H1 (cell line): Measurements from ENCODE around the gene DHPS. TPM values are rescaled to one million over a fixed set of nuclear protein-coding genes. Genes with fewer than 3 reads are reported as not detected.
"Not testable (repeated sequence)": the region's sequence is repeated elsewhere in the genome, so short reads cannot be mapped to it uniquely, and the experiment has no call there.

Experiments
- CTCF ChIA-PET: fragments of 300-600 bp; sonication (Branson Sonifier 250); formaldehyde crosslinking; loops from one replicate; lab custom pipeline; 2021; ENCODE audit not compliant: partially characterized antibody; lab: Charles Lee
- POLR2A ChIA-PET: fragments of 300-600 bp; sonication (Branson Sonifier 250); formaldehyde crosslinking; loops from one replicate; lab custom pipeline; 2021; ENCODE audit warnings: inconsistent platforms; ENCODE audit not compliant: partially characterized antibody; lab: Charles Lee
- DNase-seq, 2 experiments: peaks; one replicate each; pipeline versions ENCODE4 v3.0.0 to v3.0.0-alpha.2; 2010 to 2022; ENCODE audit warnings: low spot score in 2 of 2, low read depth in 1 of 2, mixed read lengths in 1 of 2
- FAIRE-seq: peaks from 2 replicates; lab custom pipeline; 2011; peaks lifted over from hg19 to GRCh38; lab: Jason Lieb, UNC
- H2AFZ ChIP-seq: 2 replicates; pipeline ENCODE4 v1.8.1; 2012; ENCODE audit warnings: low read length, inconsistent platforms
- H2AK5ac ChIP-seq: 2 replicates; pipeline ENCODE4 v1.6.1; 2013; ENCODE audit warnings: low read depth, low read length
- H2BK120ac ChIP-seq: replicated peaks from 2 replicates; pipeline ENCODE3; 2013; ENCODE audit warnings: low read depth, low read length, inconsistent platforms
- H2BK12ac ChIP-seq: 2 replicates; pipeline ENCODE4 v1.6.1; 2013; ENCODE audit warnings: low read depth, low read length
- H2BK15ac ChIP-seq: 2 replicates; pipeline ENCODE4 v1.6.1; 2013; ENCODE audit warnings: low read length
- H2BK20ac ChIP-seq: 2 replicates; pipeline ENCODE4 v1.6.1; 2013; ENCODE audit warnings: low read length
- H2BK5ac ChIP-seq: 2 replicates; pipeline ENCODE4 v1.6.1; 2013; ENCODE audit warnings: low read depth, low read length
- H3K14ac ChIP-seq: 2 replicates; pipeline ENCODE4 v1.6.1; 2013; ENCODE audit warnings: inconsistent platforms; ENCODE audit not compliant: insufficient read length
- H3K18ac ChIP-seq: 2 replicates; pipeline ENCODE4 v1.6.1; 2013; ENCODE audit warnings: low read length; ENCODE audit errors: extremely low read depth
- H3K23ac ChIP-seq: 2 replicates; pipeline ENCODE4 v1.6.1; 2013; ENCODE audit warnings: inconsistent platforms; ENCODE audit not compliant: insufficient read length
- H3K23me2 ChIP-seq: 2 replicates; pipeline ENCODE4 v1.6.1; 2013; ENCODE audit warnings: low read depth, low read length
- H3K27ac ChIP-seq: 2 replicates; pipeline ENCODE4 v1.6.1; 2011; ENCODE audit warnings: low read depth, low read length, inconsistent platforms
- H3K27me3 ChIP-seq, 4 experiments: replicated peaks in 1 of 4; 1 replicate in 1 of 4; 2 replicates in 3 of 4; pipeline versions ENCODE4 v1.6.1 to v1.8.1; 2011 to 2013; ENCODE audit warnings: low read length in 3 of 4, mild to moderate bottlenecking in 3 of 4, inconsistent platforms in 2 of 4, mixed read lengths in 2 of 4, moderate library complexity in 1 of 4; ENCODE audit not compliant: control insufficient read depth in 3 of 4, insufficient read depth in 3 of 4; ENCODE audit errors: extremely low read depth in 1 of 4
- H3K36me3 ChIP-seq, 4 experiments: 2 replicates each; pipeline versions ENCODE4 v1.6.1 to v1.8.1; 2011 to 2013; ENCODE audit warnings: mild to moderate bottlenecking in 4 of 4, low read length in 3 of 4, moderate library complexity in 2 of 4, control low read depth in 1 of 4, inconsistent platforms in 1 of 4; ENCODE audit not compliant: insufficient read depth in 4 of 4, control insufficient read depth in 2 of 4
- H3K4ac ChIP-seq: replicated peaks from 2 replicates; pipeline ENCODE3; 2013; ENCODE audit warnings: low read length, low read depth, mixed read lengths, inconsistent platforms; ENCODE audit not compliant: insufficient read length
- H3K4me1 ChIP-seq, 4 experiments: replicated peaks in 1 of 4; 1 replicate in 1 of 4; 2 replicates in 3 of 4; pipeline versions ENCODE4 v1.6.1 to v1.8.1; 2011 to 2013; ENCODE audit warnings: low read length in 3 of 4, inconsistent platforms in 2 of 4, mixed read lengths in 1 of 4; ENCODE audit not compliant: insufficient read depth in 4 of 4, control insufficient read depth in 3 of 4
- H3K4me2 ChIP-seq, 2 experiments: 2 replicates each; pipeline versions ENCODE4 v1.6.1 to v1.8.1; 2011 to 2013; ENCODE audit warnings: low read depth in 2 of 2, low read length in 2 of 2, control low read depth in 1 of 2, inconsistent platforms in 1 of 2, mild to moderate bottlenecking in 1 of 2; ENCODE audit not compliant: insufficient read depth in 1 of 2
- H3K4me3 ChIP-seq, 4 experiments: fragments of 200-600, 300-600 bp in 1 of 4; sonication (generic), shearing (Covaris generic), sonication (Bioruptor Twin) in 1 of 4; 2 replicates each; pipeline versions ENCODE4 v1.5.1 to v1.8.1; 2011 to 2016; ENCODE audit warnings: low read length in 4 of 4, low read depth in 3 of 4, control low read depth in 2 of 4, inconsistent platforms in 2 of 4, mild to moderate bottlenecking in 2 of 4, mixed read lengths in 1 of 4, moderate library complexity in 1 of 4; ENCODE audit not compliant: insufficient read depth in 2 of 4; ENCODE audit errors: extremely low read depth in 1 of 4
- H3K56ac ChIP-seq: replicated peaks from 2 replicates; pipeline ENCODE3; 2013; ENCODE audit warnings: low read depth, mild to moderate bottlenecking, mixed read lengths, low read length, inconsistent platforms; ENCODE audit not compliant: insufficient read length
- H3K79me1 ChIP-seq: 2 replicates; pipeline ENCODE4 v1.6.1; 2013; ENCODE audit warnings: low read depth, low read length, control low read depth
- H3K79me2 ChIP-seq, 2 experiments: 2 replicates each; pipeline versions ENCODE4 v1.6.1 to v1.8.1; 2012 to 2013; ENCODE audit warnings: low read length in 2 of 2, mild to moderate bottlenecking in 2 of 2, inconsistent platforms in 1 of 2; ENCODE audit not compliant: insufficient read depth in 2 of 2, control insufficient read depth in 1 of 2
- H3K9ac ChIP-seq, 4 experiments: replicated peaks in 1 of 4; 1 replicate in 1 of 4; 2 replicates in 3 of 4; pipeline versions ENCODE4 v1.6.1 to v1.8.1; 2011 to 2013; ENCODE audit warnings: low read depth in 3 of 4, low read length in 3 of 4, control low read depth in 2 of 4, mild to moderate bottlenecking in 2 of 4, moderate library complexity in 2 of 4, inconsistent platforms in 1 of 4; ENCODE audit errors: extremely low read depth in 1 of 4
- H3K9me3 ChIP-seq, 2 experiments: 2 replicates each; pipeline versions ENCODE4 v1.6.1 to v1.8.1; 2012 to 2013; ENCODE audit warnings: mild to moderate bottlenecking in 2 of 2, moderate library complexity in 2 of 2, control low read depth in 1 of 2, inconsistent platforms in 1 of 2, low read depth in 1 of 2, low read length in 1 of 2, mixed read lengths in 1 of 2; ENCODE audit not compliant: insufficient read depth in 2 of 2
- H4K20me1 ChIP-seq, 2 experiments: replicated peaks in 1 of 2; 2 replicates each; pipeline versions ENCODE3 to v1.8.1; 2011 to 2013; ENCODE audit warnings: inconsistent platforms in 2 of 2, low read length in 2 of 2, mild to moderate bottlenecking in 1 of 2; ENCODE audit not compliant: insufficient read depth in 2 of 2, control insufficient read depth in 1 of 2
- H4K5ac ChIP-seq: 2 replicates; pipeline ENCODE4 v1.6.1; 2013; ENCODE audit warnings: low read length, low read depth, mixed read lengths, inconsistent platforms; ENCODE audit not compliant: insufficient read length
- H4K8ac ChIP-seq: 2 replicates; pipeline ENCODE4 v1.8.0; 2013; ENCODE audit warnings: mild to moderate bottlenecking, moderate library complexity, low read length, inconsistent platforms; ENCODE audit not compliant: insufficient read depth; ENCODE audit errors: extremely low read depth
- H4K91ac ChIP-seq: replicated peaks from 2 replicates; pipeline ENCODE3; 2013; ENCODE audit warnings: low read length, mixed read lengths, inconsistent platforms; ENCODE audit not compliant: insufficient read length
- WGBS, 2 experiments: shearing (Covaris generic) in 1 of 2; methylation state at CpG; one replicate each; pipeline versions ENCODE4 v1.1.6 to v1.1.7; 2013 to 2015; ENCODE audit warnings: low lambda C conversion rate in 2 of 2, mixed read lengths in 2 of 2, inconsistent platforms in 1 of 2, low coverage in 1 of 2, missing lambda C conversion rate in 1 of 2; ENCODE audit not compliant: insufficient replicate concordance in 2 of 2, insufficient coverage in 1 of 2, insufficient read length in 1 of 2; ENCODE audit errors: extremely low coverage in 1 of 2, missing lambda C conversion rate in 1 of 2; 5-methylcytosine and 5-hydroxymethylcytosine counted together
- polyA plus RNA-seq, 7 experiments: library from polyadenylated mRNA; depleted of rRNA in 3 of 7; stranded (reverse) in 5 of 7; unstranded in 2 of 7; fragments of >200 nt in 5 of 7; fragments of 200-250 nt in 2 of 7; gene quantifications; 1 replicate in 5 of 7; 2 replicates in 1 of 7; 4 replicates in 1 of 7; pipeline versions ENCODE4 v1.2.1 to v1.2.3, GENCODE V29; 2011 to 2013; ENCODE audit warnings: missing spikeins in 2 of 7, mixed read lengths in 2 of 7
- total RNA-seq: library from RNA; stranded (reverse); fragmentation: NEBNext Ultra II Directional; extraction: Animal tissue kit (Norgen Biotek cat#: 25700); gene quantifications from 2 replicates; pipeline ENCODE4 v1.2.1, GENCODE V29; 2021

Gene DHPS
- total and polyA plus RNA-seq, 2 of the 8 experiments (the other 6 are each of a cell fraction or from before 2014, with no cell fraction given) = 86.6 to 99.6 TPM

- H2BK20ac ChIP-seq, H3K23me2 ChIP-seq, H3K9ac ChIP-seq, H3K27ac ChIP-seq, H2AK5ac ChIP-seq, H3K9me3 ChIP-seq, H3K23ac ChIP-seq, H3K79me1 ChIP-seq, H3K27me3 ChIP-seq, H2BK12ac ChIP-seq, H2AFZ ChIP-seq, DNase-seq, H4K8ac ChIP-seq, H2BK5ac ChIP-seq, H3K4me1 ChIP-seq, H3K18ac ChIP-seq, H3K4me3 ChIP-seq, H2BK120ac ChIP-seq, H3K14ac ChIP-seq, H3K4ac ChIP-seq, FAIRE-seq, H3K56ac ChIP-seq, H2BK15ac ChIP-seq, H4K91ac ChIP-seq, H3K4me2 ChIP-seq, H4K5ac ChIP-seq: not testable (repeated sequence)
- H4K20me1 ChIP-seq = peaks cover 9 to 23% of the 10 kb centered on the region in 2 experiments
- WGBS, 2 experiments = 94% methylated on average over 9 of the region's 9 CpGs; no CpG with 5 or more reads in 1 of the 2 experiments
- H3K79me2 ChIP-seq = peaks cover 0 to 19% of the 10 kb centered on the region in 2 experiments; a peak in 2 of 4 replicates
- H3K36me3 ChIP-seq = peaks cover 40 to 71% (median 56%) of the 10 kb centered on the region in 4 experiments
- CTCF ChIA-PET = interaction anchor here (0.8 to 13.0 kb wide), 10 partner anchors 15 to 105 kb away, joined by 3 to 81 read pairs (median 4); no protein-coding TSS in a partner anchor
- POLR2A ChIA-PET = interaction anchor here (0.6 to 12.9 kb wide), 7 partner anchors 9 to 51 kb away, joined by 3 to 258 read pairs (median 7); partner anchors contain the start of genes GET3 and TRIR
Observed at GRCh38 chr19:12713304-12713703, 31.6 kb upstream of the DHPS start.

- not testable (repeated sequence) for H3K4me1 ChIP-seq, H3K27ac ChIP-seq, H4K91ac ChIP-seq, H2BK12ac ChIP-seq, H2BK15ac ChIP-seq, H3K14ac ChIP-seq, H2AK5ac ChIP-seq, H3K4ac ChIP-seq, H3K79me2 ChIP-seq, H3K23me2 ChIP-seq, H3K23ac ChIP-seq, H3K9ac ChIP-seq, H4K5ac ChIP-seq, H2BK5ac ChIP-seq, H3K9me3 ChIP-seq, H4K8ac ChIP-seq, H3K18ac ChIP-seq, H2BK120ac ChIP-seq, FAIRE-seq, H3K4me2 ChIP-seq, H3K27me3 ChIP-seq, H3K4me3 ChIP-seq, H2BK20ac ChIP-seq, H3K79me1 ChIP-seq, H3K56ac ChIP-seq, H2AFZ ChIP-seq
- H4K20me1 ChIP-seq = peaks cover 9 to 23% of the 10 kb centered on the region in 2 experiments
- DNase-seq = peak in 1 of 2 experiments; percentile 66
- peaks cover 39 to 70% (median 57%) of the 10 kb centered on the region in 4 experiments for H3K36me3 ChIP-seq
- ChIA-PET POLR2A (interaction anchor here (1.0 to 12.9 kb wide), 7 partner anchors 9 to 43 kb away, joined by 3 to 258 read pairs (median 8); partner anchors contain the start of genes GET3, TNPO2 and TRIR), CTCF (interaction anchor here (0.6 to 13.0 kb wide), 4 partner anchors 48 to 324 kb away, joined by 3 to 81 read pairs (median 4); no protein-coding TSS in a partner anchor)
- WGBS, 2 experiments = 62% methylated on average over 10 of the region's 14 CpGs; no CpG with 5 or more reads in 1 of the 2 experiments
Observed at GRCh38 chr19:12712077-12712476, 30.4 kb upstream of the DHPS start.
